ENCODE results near the gene PHLDB2. TPM values are rescaled to one million over a fixed set of nuclear protein-coding genes. Genes with fewer than 3 reads are reported as not detected.

The PHLDB2 gene
- total and polyA plus RNA-seq, 5 donors from 2014 or later: 1.6 to 5.9 (median 2.1) TPM

DNA sequence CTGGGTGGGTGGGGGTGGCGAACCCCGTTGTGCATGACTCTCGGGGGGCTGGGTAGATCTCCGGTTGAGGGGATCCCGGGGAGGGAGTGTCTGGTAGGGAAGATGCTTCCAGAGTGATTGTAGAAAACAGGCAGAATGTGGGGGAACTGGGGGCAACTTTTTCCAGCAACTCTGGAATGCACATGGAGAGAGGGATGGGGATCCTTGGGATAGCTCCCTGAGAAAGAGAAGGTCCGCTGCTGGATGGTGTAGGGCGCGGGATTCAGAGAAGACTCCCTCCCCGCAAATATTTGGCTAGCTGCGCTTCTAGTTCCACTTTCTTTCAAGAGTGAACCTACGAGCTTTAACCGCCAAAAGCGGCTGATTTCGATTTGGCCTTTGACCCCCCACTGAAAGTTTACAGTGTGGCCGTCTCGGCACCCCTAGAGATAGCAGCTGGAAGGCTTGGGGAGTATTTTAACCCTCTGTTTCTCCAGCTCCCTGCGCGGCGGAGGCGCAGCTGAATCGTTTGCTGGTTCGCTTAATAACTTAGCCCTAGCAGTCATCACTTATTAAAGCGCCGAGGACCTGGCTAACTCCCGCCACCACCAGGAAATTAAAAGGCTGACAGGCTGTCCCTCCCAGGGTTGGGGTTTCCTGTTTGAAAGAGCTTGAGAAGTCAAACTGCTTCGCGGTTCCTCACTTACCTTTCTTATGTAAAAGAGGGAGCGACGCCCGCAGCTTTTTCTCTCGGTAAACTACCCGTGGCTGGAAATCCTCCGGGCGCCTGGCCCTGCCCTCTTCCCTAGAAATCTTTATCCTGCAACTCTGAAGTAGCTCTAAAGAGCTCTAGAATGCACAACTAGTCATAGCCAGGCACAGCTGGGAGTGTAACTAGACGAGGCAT lies 1.2 kb downstream of the PHLDB2 start:
- no peaks in the 10 kb centered on the region for H3K36me3 ChIP-seq (ENCODE audit: control insufficient read depth, insufficient read depth, low read length)
- DNase-seq (peak; percentile 23 to 88 (median 66)), ATAC-seq (ENCODE audit: low read depth in 2 of 2) (peak; percentile 74 to 75)
- peaks cover 17% of the 10 kb centered on the region for H3K4me1 ChIP-seq (ENCODE audit: control insufficient read depth, insufficient read depth, low read length, poor library complexity, severe bottlenecking)
- H3K27me3 ChIP-seq (ENCODE audit: control insufficient read depth, insufficient read depth, low read length): peaks cover 3% of the 10 kb centered on the region
- H3K27ac ChIP-seq (ENCODE audit: insufficient read depth, low read length, poor library complexity, severe bottlenecking): peak overlapping the region; percentile 66
- H3K9me3 Mint-ChIP-seq: peaks cover 0 to 2% (median 0%) of the 10 kb centered on the region in 7 donors
- peak overlapping the region; percentile 90 for H3K4me3 ChIP-seq (ENCODE audit: low read depth, low read length)
- peaks cover 64% of the 10 kb centered on the region for H3K27me3 Mint-ChIP-seq
- H3K9me3 ChIP-seq (ENCODE audit: control insufficient read depth in 2 of 2, low read length in 2 of 2): no peaks in the 10 kb centered on the region
- H3K27ac Mint-ChIP-seq: peak overlapping the region in 2 of 3 donors; percentile 87 to 88
- peaks cover 10 to 37% (median 13%) of the 10 kb centered on the region in 4 donors for H3K4me1 Mint-ChIP-seq
- no peaks in the 10 kb centered on the region for H3K36me3 Mint-ChIP-seq
- peak overlapping the region; percentile 89 to 99 (median 94) for H3K4me3 Mint-ChIP-seq

DNA sequence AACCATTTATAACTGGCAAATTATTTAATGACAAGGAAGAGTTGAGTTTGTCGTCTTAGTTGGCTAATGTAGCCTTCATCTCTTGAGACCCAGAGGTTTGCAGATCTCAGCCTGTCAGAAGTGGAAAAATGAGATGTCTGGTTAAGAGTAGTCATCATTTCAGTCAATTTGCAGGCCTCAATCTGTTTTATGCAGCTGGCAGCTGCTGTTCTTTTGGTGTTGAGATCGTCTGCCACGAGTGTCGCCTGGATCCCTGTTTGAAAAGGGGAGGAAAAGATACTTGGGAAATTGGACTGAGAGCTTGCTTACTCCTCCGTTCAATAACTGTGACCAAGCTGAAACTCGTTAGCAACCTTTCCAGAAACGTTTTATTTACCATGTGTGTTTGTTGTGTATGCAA lies 2.3 kb downstream of the PHLDB2 start:
- Histone ChIP-seq H3K4me3 (ENCODE audit: low read depth, low read length) (peak overlapping the region; percentile 90), H3K4me1 (ENCODE audit: control insufficient read depth, insufficient read depth, low read length, poor library complexity, severe bottlenecking) (peaks cover 17% of the 10 kb centered on the region), H3K27ac (ENCODE audit: insufficient read depth, low read length, poor library complexity, severe bottlenecking) (no peak overlapping the region), H3K27me3 (ENCODE audit: control insufficient read depth, insufficient read depth, low read length) (peaks cover 4% of the 10 kb centered on the region), H3K36me3 (ENCODE audit: control insufficient read depth, insufficient read depth, low read length) (no peaks in the 10 kb centered on the region), H3K9me3 (ENCODE audit: control insufficient read depth in 2 of 2, low read length in 2 of 2) (no peaks in the 10 kb centered on the region)
- Mint-ChIP-seq H3K4me1 (peaks cover 10 to 39% (median 13%) of the 10 kb centered on the region in 4 donors), H3K9me3 (peaks cover 0 to 2% (median 0%) of the 10 kb centered on the region in 7 donors), H3K27ac (no peak overlapping the region), H3K27me3 (peaks cover 57% of the 10 kb centered on the region), H3K4me3 (peak overlapping the region in 3 of 4 donors; percentile 89 to 99 (median 93)), H3K36me3 (no peaks in the 10 kb centered on the region)
- DNase-seq: no peak
- ATAC-seq (ENCODE audit: low read depth in 2 of 2): no peak

DNA sequence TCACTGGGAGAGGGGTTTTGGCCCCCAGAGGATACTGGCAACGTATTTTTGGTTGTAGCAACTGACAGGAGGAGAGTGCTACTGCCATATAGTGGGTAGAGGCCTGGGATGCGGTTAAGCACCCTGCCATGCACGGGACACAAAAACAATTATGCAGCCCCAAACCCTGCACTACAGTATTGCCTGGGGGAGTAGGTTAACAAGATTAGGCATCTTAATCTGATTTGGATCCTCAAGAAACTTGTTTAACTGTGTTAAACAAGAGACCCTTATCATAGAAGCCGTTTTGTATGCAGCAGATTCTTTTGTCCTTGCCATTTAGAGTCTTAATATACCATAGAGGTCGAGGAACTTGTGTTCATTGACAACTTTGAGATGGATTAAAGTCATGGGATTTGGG lies 3.4 kb downstream of the PHLDB2 start:
- ATAC-seq (ENCODE audit: low read depth in 2 of 2): no peak
- Histone ChIP-seq H3K36me3 (ENCODE audit: control insufficient read depth, insufficient read depth, low read length) (no peaks in the 10 kb centered on the region), H3K27me3 (ENCODE audit: control insufficient read depth, insufficient read depth, low read length) (peaks cover 7% of the 10 kb centered on the region), H3K9me3 (ENCODE audit: control insufficient read depth in 2 of 2, low read length in 2 of 2) (no peaks in the 10 kb centered on the region), H3K27ac (ENCODE audit: insufficient read depth, low read length, poor library complexity, severe bottlenecking) (no peak overlapping the region), H3K4me1 (ENCODE audit: control insufficient read depth, insufficient read depth, low read length, poor library complexity, severe bottlenecking) (peaks cover 17% of the 10 kb centered on the region), H3K4me3 (ENCODE audit: low read depth, low read length) (no peak overlapping the region)
- no peaks in the 10 kb centered on the region for H3K9me3 Mint-ChIP-seq
- H3K4me1 Mint-ChIP-seq: peaks cover 10 to 39% (median 13%) of the 10 kb centered on the region in 4 donors
- no peak for DNase-seq
- no peak overlapping the region for H3K27ac Mint-ChIP-seq
- peak overlapping the region in 1 of 4 donors; percentile 16 for H3K4me3 Mint-ChIP-seq
- no peaks in the 10 kb centered on the region for H3K36me3 Mint-ChIP-seq
- peaks cover 50% of the 10 kb centered on the region for H3K27me3 Mint-ChIP-seq

DNA sequence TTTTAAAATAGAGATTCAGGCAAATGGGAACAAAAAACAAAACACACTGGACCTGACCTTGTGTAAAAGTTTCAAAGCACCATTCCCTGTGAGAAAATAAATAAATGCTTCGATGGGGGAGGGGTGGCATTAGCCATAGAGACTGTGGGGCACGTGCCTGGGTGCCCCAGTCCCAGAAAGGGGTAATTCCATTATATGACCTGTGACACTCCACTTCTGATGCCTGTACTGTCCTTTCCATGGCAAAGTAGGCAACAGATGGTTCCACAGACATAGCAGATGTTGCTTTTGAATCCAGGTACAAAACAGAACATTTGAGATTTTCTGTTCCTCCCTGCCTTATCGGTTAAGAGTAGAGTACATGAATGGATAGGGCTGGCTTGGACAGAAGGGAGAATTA lies 3.9 kb downstream of the PHLDB2 start:
- ATAC-seq (ENCODE audit: low read depth in 2 of 2): no peak
- Histone ChIP-seq H3K27ac (ENCODE audit: insufficient read depth, low read length, poor library complexity, severe bottlenecking) (no peak overlapping the region), H3K27me3 (ENCODE audit: control insufficient read depth, insufficient read depth, low read length) (peaks cover 7% of the 10 kb centered on the region), H3K4me1 (ENCODE audit: control insufficient read depth, insufficient read depth, low read length, poor library complexity, severe bottlenecking) (peaks cover 17% of the 10 kb centered on the region), H3K4me3 (ENCODE audit: low read depth, low read length) (no peak overlapping the region), H3K36me3 (ENCODE audit: control insufficient read depth, insufficient read depth, low read length) (no peaks in the 10 kb centered on the region), H3K9me3 (ENCODE audit: control insufficient read depth in 2 of 2, low read length in 2 of 2) (no peaks in the 10 kb centered on the region)
- Mint-ChIP-seq H3K36me3 (no peaks in the 10 kb centered on the region), H3K9me3 (no peaks in the 10 kb centered on the region), H3K4me3 (no peak overlapping the region), H3K27ac (no peak overlapping the region), H3K4me1 (peaks cover 10 to 39% (median 13%) of the 10 kb centered on the region in 4 donors), H3K27me3 (peaks cover 46% of the 10 kb centered on the region)
- DNase-seq: no peak

DNA sequence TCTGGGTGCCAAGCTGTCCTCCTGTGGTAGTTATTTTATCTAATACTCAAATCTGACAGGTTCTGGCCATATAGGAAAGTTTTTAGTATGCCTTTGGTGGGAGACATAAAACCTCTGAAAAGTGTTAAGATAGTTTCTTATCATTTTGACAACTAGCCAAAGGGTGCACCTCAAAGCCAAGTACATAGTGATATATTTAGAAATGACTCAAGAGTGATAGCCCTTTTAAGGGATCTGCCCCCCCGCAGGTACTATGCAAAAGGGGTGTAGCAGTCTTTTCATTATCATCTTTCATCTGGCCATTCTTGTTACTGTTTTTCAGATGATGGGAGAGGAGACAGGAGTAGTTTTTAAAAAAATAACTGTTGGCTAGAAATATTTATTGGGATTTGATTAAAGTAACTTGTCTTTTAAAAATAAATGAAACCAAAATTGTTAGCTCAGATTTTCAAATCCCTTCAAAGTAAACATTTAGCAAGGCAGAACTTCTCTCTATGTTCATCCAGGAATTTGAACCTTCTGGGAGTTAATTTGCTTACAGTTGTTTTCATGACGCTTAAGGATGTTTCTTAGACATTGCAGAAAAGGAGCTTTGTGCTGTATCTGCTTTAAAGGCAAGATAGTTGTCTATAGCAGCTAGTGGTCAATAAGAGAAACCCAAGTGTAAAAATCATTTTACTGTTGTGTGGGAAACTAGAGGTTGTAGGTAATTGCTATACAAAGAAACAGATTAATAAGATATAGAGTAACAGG lies 5.1 kb downstream of the PHLDB2 start:
- Histone ChIP-seq H3K4me1 (ENCODE audit: control insufficient read depth, insufficient read depth, low read length, poor library complexity, severe bottlenecking) (peaks cover 13% of the 10 kb centered on the region), H3K27me3 (ENCODE audit: control insufficient read depth, insufficient read depth, low read length) (peaks cover 4% of the 10 kb centered on the region), H3K27ac (ENCODE audit: insufficient read depth, low read length, poor library complexity, severe bottlenecking) (no peak overlapping the region), H3K9me3 (ENCODE audit: control insufficient read depth in 2 of 2, low read length in 2 of 2) (no peaks in the 10 kb centered on the region), H3K36me3 (ENCODE audit: control insufficient read depth, insufficient read depth, low read length) (no peaks in the 10 kb centered on the region), H3K4me3 (ENCODE audit: low read depth, low read length) (no peak overlapping the region)
- Mint-ChIP-seq H3K36me3 (no peaks in the 10 kb centered on the region), H3K4me1 (peaks cover 9 to 33% (median 12%) of the 10 kb centered on the region in 4 donors), H3K4me3 (peak overlapping the region in 1 of 4 donors; percentile 17), H3K27ac (no peak overlapping the region), H3K27me3 (peaks cover 36% of the 10 kb centered on the region), H3K9me3 (no peaks in the 10 kb centered on the region)
- DNase-seq: no peak
- ATAC-seq (ENCODE audit: low read depth in 2 of 2): no peak

DNA sequence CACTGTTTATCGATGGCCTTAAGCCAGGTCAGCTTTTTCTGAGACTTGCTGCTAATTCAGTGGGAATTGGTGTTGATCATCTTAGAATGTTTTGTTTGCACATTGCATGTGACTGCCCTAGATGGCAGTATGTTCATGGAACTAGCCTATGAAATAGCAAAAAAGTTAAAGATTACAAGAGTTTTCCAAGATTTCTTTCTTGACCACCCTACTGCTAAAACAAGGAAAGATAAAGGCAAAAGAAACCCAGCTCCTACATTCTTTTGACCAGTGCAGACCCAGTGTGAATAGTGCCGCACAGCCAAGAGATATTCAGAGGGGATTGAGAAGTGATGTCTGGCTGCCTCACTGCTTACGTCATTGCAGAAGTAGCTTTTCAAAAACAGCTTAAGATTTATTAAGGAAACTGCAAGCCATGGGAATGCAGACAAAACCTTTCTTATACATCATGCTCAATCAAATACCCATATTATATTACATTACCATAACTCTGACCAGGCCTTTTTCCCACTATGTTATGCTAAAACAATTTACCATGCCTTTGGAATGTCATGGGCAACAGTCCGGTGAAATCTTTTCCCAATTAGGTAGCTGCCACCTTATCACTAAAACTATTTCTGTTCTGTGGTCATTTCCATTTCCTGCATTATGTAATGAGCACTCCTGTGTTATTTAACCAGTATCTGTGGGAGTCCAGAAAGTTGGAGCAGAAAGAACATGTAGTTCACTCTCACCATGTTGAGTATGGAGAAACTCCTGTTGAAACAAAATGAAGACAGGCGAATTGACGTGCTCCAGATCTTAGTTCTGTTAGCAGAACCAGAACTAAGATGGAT lies 6.0 kb downstream of the PHLDB2 start:
- ATAC-seq (ENCODE audit: low read depth in 2 of 2) (no peak), DNase-seq (no peak)
- H3K36me3 ChIP-seq (ENCODE audit: control insufficient read depth, insufficient read depth, low read length): no peaks in the 10 kb centered on the region
- Mint-ChIP-seq H3K36me3 (peaks cover 3% of the 10 kb centered on the region), H3K27me3 (peaks cover 37% of the 10 kb centered on the region), H3K9me3 (no peaks in the 10 kb centered on the region), H3K27ac (no peak overlapping the region), H3K4me1 (peaks cover 8 to 28% (median 11%) of the 10 kb centered on the region in 4 donors), H3K4me3 (no peak overlapping the region)
- H3K9me3 ChIP-seq (ENCODE audit: control insufficient read depth in 2 of 2, low read length in 2 of 2): no peaks in the 10 kb centered on the region
- H3K4me1 ChIP-seq (ENCODE audit: control insufficient read depth, insufficient read depth, low read length, poor library complexity, severe bottlenecking): peaks cover 8% of the 10 kb centered on the region
- no peak overlapping the region for H3K27ac ChIP-seq (ENCODE audit: insufficient read depth, low read length, poor library complexity, severe bottlenecking)
- peaks cover 4% of the 10 kb centered on the region for H3K27me3 ChIP-seq (ENCODE audit: control insufficient read depth, insufficient read depth, low read length)
- no peak overlapping the region for H3K4me3 ChIP-seq (ENCODE audit: low read depth, low read length)

DNA sequence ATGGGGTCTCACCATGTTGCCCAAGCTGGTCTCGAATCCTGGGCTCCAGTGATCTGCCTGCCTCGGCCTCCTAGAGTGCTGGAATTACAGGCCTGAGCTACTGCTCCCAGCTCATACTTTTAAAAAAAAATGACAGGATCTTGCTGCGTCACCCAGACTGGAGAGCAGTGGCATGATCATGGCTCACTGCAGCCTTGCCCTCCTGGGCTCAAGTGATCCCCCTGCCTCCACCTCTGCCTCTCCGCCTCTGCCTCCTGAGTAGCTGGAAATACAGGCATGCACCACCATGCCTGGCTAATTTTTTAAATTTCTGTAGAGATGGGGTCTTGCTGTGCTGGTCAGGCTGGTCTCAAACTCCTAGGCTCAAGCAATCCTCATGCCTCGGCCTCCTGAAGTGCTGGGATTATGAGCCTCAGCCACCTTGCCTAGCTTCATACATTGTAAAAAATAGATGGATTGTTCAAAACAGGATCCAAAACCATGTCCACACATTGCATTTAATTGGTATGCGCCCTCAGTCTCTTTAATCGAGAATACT lies 8.9 kb downstream of the PHLDB2 start:
- H3K36me3 ChIP-seq (ENCODE audit: control insufficient read depth, insufficient read depth, low read length): no peaks in the 10 kb centered on the region
- no peak overlapping the region for H3K27ac ChIP-seq (ENCODE audit: insufficient read depth, low read length, poor library complexity, severe bottlenecking)
- Mint-ChIP-seq H3K4me1 (peaks cover 0 to 8% (median 0%) of the 10 kb centered on the region in 4 donors), H3K27me3 (peaks cover 38% of the 10 kb centered on the region), H3K4me3 (no peak overlapping the region), H3K9me3 (no peaks in the 10 kb centered on the region), H3K36me3 (peaks cover 10% of the 10 kb centered on the region), H3K27ac (no peak overlapping the region)
- H3K4me3 ChIP-seq (ENCODE audit: low read depth, low read length): no peak overlapping the region
- no peaks in the 10 kb centered on the region for H3K9me3 ChIP-seq (ENCODE audit: control insufficient read depth in 2 of 2, low read length in 2 of 2)
- peaks cover 4% of the 10 kb centered on the region for H3K27me3 ChIP-seq (ENCODE audit: control insufficient read depth, insufficient read depth, low read length)
- no peak for DNase-seq
- no peak for ATAC-seq (ENCODE audit: low read depth in 2 of 2)
- no peaks in the 10 kb centered on the region for H3K4me1 ChIP-seq (ENCODE audit: control insufficient read depth, insufficient read depth, low read length, poor library complexity, severe bottlenecking)

Data from CD4-positive, CD25-positive, alpha-beta regulatory T cell (primary cell).